HepG2 (cell line): ENCODE results near the gene ST6GALNAC3. TPM values are rescaled to one million over a fixed set of nuclear protein-coding genes. Genes with fewer than 3 reads are reported as not detected.

ENCODE experiments used
- ATAC-seq: fragments of 200-7000 bp; cut with Tn5 transposase; 3 replicates; pipeline ENCODE4 v1.9.1; 2020; ENCODE audit warnings: mild to moderate bottlenecking, moderate library complexity
- BruUV-seq: library from RNA; stranded (reverse); fragments of 400-500 nt; replicated peaks from 2 replicates; lab custom pipeline; 2021; lab: Mats Ljungman, UMichigan
- CTCF ChIA-PET: fragments of 300-600 bp; formaldehyde crosslinking; extraction: SDS; loops from one replicate; lab custom pipeline; 2021; ENCODE audit warnings: low total read pairs, inconsistent platforms, low intra/inter-chr PET ratio; lab: Yijun Ruan, JAX
- POLR2A ChIA-PET: fragments of 350-600 bp; sonication (Branson Sonifier 250); formaldehyde crosslinking; loops from one replicate; lab custom pipeline; 2020; ENCODE audit warnings: antibody characterized with exemption, inconsistent platforms; lab: Yijun Ruan, JAX
- DNase-seq: peaks from one replicate; pipeline ENCODE4 v3.0.0-alpha.2; 2015; ENCODE audit warnings: low spot score
- FAIRE-seq: peaks from 3 replicates; lab custom pipeline; 2011; peaks lifted over from hg19 to GRCh38; lab: Jason Lieb, UNC
- H2AFZ ChIP-seq: one replicate; pipeline ENCODE4 v1.6.1; 2011; ENCODE audit warnings: low read length, inconsistent platforms
- H3K27ac ChIP-seq: fragments of 300-600 bp; 3 replicates; pipeline ENCODE4 v1.8.0; 2011; ENCODE audit warnings: mixed run types, mild to moderate bottlenecking, mixed read lengths, low read length, inconsistent platforms; ENCODE audit not compliant: insufficient read depth; ENCODE audit errors: extremely low read length
- H3K27me3 ChIP-seq, 2 experiments: fragments of 200-600 bp in 1 of 2; 2 replicates in 1 of 2; 3 replicates in 1 of 2; pipeline versions ENCODE4 v1.6.0 to v1.8.0; 2011; ENCODE audit warnings: low read length in 2 of 2, mild to moderate bottlenecking in 2 of 2, moderate library complexity in 2 of 2, inconsistent platforms in 1 of 2; ENCODE audit not compliant: insufficient read depth in 2 of 2, control insufficient read depth in 1 of 2
- H3K36me3 ChIP-seq, 2 experiments: fragments of 200-600 bp in 1 of 2; replicated peaks in 1 of 2; 2 replicates in 1 of 2; 3 replicates in 1 of 2; pipeline versions ENCODE4 v1.5.1 to v1.8.0; 2011; ENCODE audit warnings: low read length in 2 of 2, inconsistent platforms in 1 of 2; ENCODE audit not compliant: insufficient read depth in 2 of 2, control insufficient read depth in 1 of 2
- H3K4me1 ChIP-seq: 2 replicates; pipeline ENCODE4 v1.5.1; 2012; ENCODE audit warnings: low read length, inconsistent platforms; ENCODE audit not compliant: insufficient read depth
- H3K4me2 ChIP-seq: 2 replicates; pipeline ENCODE4 v1.6.0; 2011; ENCODE audit warnings: low read depth, low read length, inconsistent platforms
- H3K4me3 ChIP-seq, 3 experiments: fragments of 200-600 bp in 1 of 3; sonication (generic), shearing (Covaris generic) in 1 of 3; replicated peaks in 1 of 3; 2 replicates each; pipeline ENCODE4 v1.5.1; 2011 to 2016; ENCODE audit warnings: low read length in 3 of 3, inconsistent platforms in 2 of 3, low read depth in 2 of 3, mild to moderate bottlenecking in 2 of 3, control low read depth in 1 of 3, mixed read lengths in 1 of 3; ENCODE audit not compliant: insufficient read depth in 1 of 3
- H3K79me2 ChIP-seq: one replicate; pipeline ENCODE4 v1.6.1; 2011; ENCODE audit warnings: low read length, inconsistent platforms; ENCODE audit not compliant: insufficient read depth
- H3K9ac ChIP-seq: 2 replicates; pipeline ENCODE4 v1.6.0; 2011; ENCODE audit warnings: mild to moderate bottlenecking, low read depth, low read length, inconsistent platforms; ENCODE audit not compliant: insufficient read depth
- H3K9me3 ChIP-seq: 2 replicates; pipeline ENCODE4 v1.5.1; 2012; ENCODE audit warnings: mild to moderate bottlenecking, low read length
- H4K20me1 ChIP-seq: 2 replicates; pipeline ENCODE4 v1.6.0; 2011; ENCODE audit warnings: inconsistent platforms, mild to moderate bottlenecking, low read length, moderate library complexity; ENCODE audit not compliant: insufficient read depth
- CBX2 ChIP-seq, 2 experiments: fragments of 200-600 bp in 1 of 2; sonication (generic); formaldehyde crosslinking in 1 of 2; IDR thresholded peaks; 2 replicates each; pipeline versions ENCODE4 v1.7.0 to v1.8.1; 2018 to 2022; ENCODE audit warnings: low read depth in 2 of 2, low read length in 1 of 2, mild to moderate bottlenecking in 1 of 2, missing genetic modification reagents in 1 of 2
- CBX5 ChIP-seq: sonication (generic); formaldehyde crosslinking; IDR thresholded peaks from 2 replicates; pipeline ENCODE4 v1.4.0; 2020; ENCODE audit warnings: missing genetic modification reagents, borderline replicate concordance
- CENPX ChIP-seq: sonication (generic); formaldehyde crosslinking; IDR thresholded peaks from 2 replicates; pipeline ENCODE4 v1.9.0; 2021; ENCODE audit warnings: mild to moderate bottlenecking, missing genetic modification reagents, moderate library complexity
- KDM1A ChIP-seq: IDR thresholded peaks from 2 replicates; pipeline ENCODE4 v1.6.1; 2016; ENCODE audit warnings: missing compliant biosample characterization
- NR2F1 ChIP-seq, 2 experiments: fragments of 450-650 bp in 1 of 2; formaldehyde crosslinking in 1 of 2; IDR thresholded peaks; 2 replicates each; pipeline versions ENCODE4 v1.5.0 to v1.6.1; 2016 to 2020; ENCODE audit warnings: mild to moderate bottlenecking in 1 of 2, missing compliant biosample characterization in 1 of 2, missing genetic modification reagents in 1 of 2, moderate library complexity in 1 of 2
- ZBTB49 ChIP-seq: sonication (generic); formaldehyde crosslinking; IDR thresholded peaks from 2 replicates; pipeline ENCODE4 v1.4.0; 2020; ENCODE audit warnings: missing genetic modification reagents, borderline replicate concordance
- ZNF12 ChIP-seq: sonication (generic); formaldehyde crosslinking; IDR thresholded peaks from 2 replicates; pipeline ENCODE4 v1.5.0; 2020; ENCODE audit warnings: missing genetic modification reagents
- ZNF549 ChIP-seq: sonication (generic); formaldehyde crosslinking; IDR thresholded peaks from 2 replicates; pipeline ENCODE4 v1.5.0; 2020; ENCODE audit warnings: missing genetic modification reagents
- ZNF589 ChIP-seq: sonication (generic); formaldehyde crosslinking; conservative IDR thresholded peaks from 2 replicates; pipeline ENCODE4 v1.8.0; 2022; ENCODE audit warnings: mild to moderate bottlenecking, moderate library complexity, missing genetic modification reagents
- WGBS: methylation state at CpG from one replicate; pipeline ENCODE4 v1.1.6; 2017; ENCODE audit warnings: low lambda C conversion rate; 5-methylcytosine and 5-hydroxymethylcytosine counted together
- in situ Hi-C: cut with HindIII; loops from 2 replicates; pipeline ENCODE4 v1.10.0; 2017; ENCODE audit warnings: low pct_unique_long_range_greater_than_20kb; ENCODE audit not compliant: extremely low pct_ligation_motif_present
- intact Hi-C: fragments of 100-400 bp; cut with micrococcal nuclease; formaldehyde crosslinking; loops from one replicate; pipeline ENCODE4 v1.10.0; 2022; ENCODE audit not compliant: unreplicated experiment
- polyA plus RNA-seq, 8 experiments: library from polyadenylated mRNA; depleted of rRNA in 3 of 8; stranded (reverse) in 7 of 8; unstranded in 1 of 8; fragments of >200 nt; fragmentation: Illumina TruSeq in 4 of 8; extraction: Trizol in 4 of 8; gene quantifications; 2 replicates each; pipeline versions ENCODE4 v1.2.1 to v1.2.3, GENCODE V29; 2011 to 2016; ENCODE audit warnings: low read depth in 4 of 8, missing spikeins in 1 of 8, mixed read lengths in 1 of 8; ENCODE audit not compliant: insufficient read depth in 1 of 8
- total RNA-seq, 5 experiments: library from RNA; depleted of rRNA; stranded (reverse); fragments of >200 nt; fragmentation: Illumina TruSeq; extraction: Trizol; gene quantifications; 2 replicates each; pipeline ENCODE4 v1.2.3, GENCODE V29; 2016; ENCODE audit warnings: low read depth in 1 of 5
- TF ChIP-seq, protein P1 (sequence below): sonication (generic); formaldehyde crosslinking; IDR thresholded peaks from 2 replicates; pipeline ENCODE4 v1.4.0; 2020; ENCODE audit warnings: low read depth, missing genetic modification reagents

The ST6GALNAC3 gene
- total and polyA plus RNA-seq, 2 of the 13 experiments (the other 11 are each of a cell fraction or from before 2014, with no cell fraction given) = not detected

DNA sequence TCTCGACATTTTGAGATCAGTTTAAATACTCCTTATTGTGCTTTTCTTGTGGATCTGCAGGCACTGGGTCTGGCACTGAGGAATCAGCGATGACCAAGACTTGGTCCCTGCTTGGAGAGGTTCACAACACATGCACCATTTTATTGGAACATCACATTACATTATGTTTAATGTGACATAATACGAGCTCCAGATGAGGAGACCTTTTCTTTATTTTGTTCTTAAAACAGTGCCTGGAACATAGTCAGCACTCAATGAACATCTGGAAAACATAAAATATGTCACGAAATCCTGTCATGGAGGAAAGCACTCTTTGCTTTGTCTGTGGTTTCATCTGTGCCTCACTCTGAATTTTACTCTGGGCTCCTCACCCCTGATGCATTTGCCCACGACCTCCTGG lies 110.7 kb downstream of the ST6GALNAC3 start:
- FAIRE-seq (no peak), ATAC-seq (no peak), DNase-seq (no peak)
- Histone ChIP-seq H3K9me3 (no peaks in the 10 kb centered on the region), H3K27ac (no peak overlapping the region), H3K9ac (no peak overlapping the region), H4K20me1 (no peaks in the 10 kb centered on the region), H3K27me3 (no peaks in the 10 kb centered on the region), H3K79me2 (no peaks in the 10 kb centered on the region), H3K4me2 (no peak overlapping the region), H3K4me3 (no peak overlapping the region), H3K36me3 (no peaks in the 10 kb centered on the region), H2AFZ (no peak overlapping the region), H3K4me1 (no peaks in the 10 kb centered on the region)
- 1% methylated on average over 5 of the region's 5 CpGs for WGBS
- in situ Hi-C loops = no loop called here
- TF ChIP-seq CBX5 = no peak
- TF ChIP-seq NR2F1 (CRISPR knock-in tag; IDR thresholded peaks at IDR 0.05) = no peak
- no peak for TF ChIP-seq ZNF549 (CRISPR knock-in tag)
- intact Hi-C loops = no loop called here
- ChIA-PET POLR2A (no interaction called here), CTCF (no interaction called here)
- no TSS peak for BruUV-seq

- intact Hi-C loops (no loop called here), in situ Hi-C loops (no loop called here)
- WGBS = 3% methylated on average over 6 of the region's 6 CpGs
- H3K4me3 ChIP-seq = no peak overlapping the region
- H3K27ac ChIP-seq = no peak overlapping the region
- no peak for FAIRE-seq
- no peak for ATAC-seq
- DNase-seq = no peak
- no peaks in the 10 kb centered on the region for H4K20me1 ChIP-seq
- H3K36me3 ChIP-seq = no peaks in the 10 kb centered on the region
- no peaks in the 10 kb centered on the region for H3K79me2 ChIP-seq
- no peak overlapping the region for H2AFZ ChIP-seq
- no peak overlapping the region for H3K4me2 ChIP-seq
- ChIA-PET POLR2A (no interaction called here), CTCF (no interaction called here)
- H3K9ac ChIP-seq = no peak overlapping the region
- H3K4me1 ChIP-seq = no peaks in the 10 kb centered on the region
- no peaks in the 10 kb centered on the region for H3K9me3 ChIP-seq
- no peaks in the 10 kb centered on the region for H3K27me3 ChIP-seq
- no TSS peak for BruUV-seq
- TF ChIP-seq, protein P1, sequence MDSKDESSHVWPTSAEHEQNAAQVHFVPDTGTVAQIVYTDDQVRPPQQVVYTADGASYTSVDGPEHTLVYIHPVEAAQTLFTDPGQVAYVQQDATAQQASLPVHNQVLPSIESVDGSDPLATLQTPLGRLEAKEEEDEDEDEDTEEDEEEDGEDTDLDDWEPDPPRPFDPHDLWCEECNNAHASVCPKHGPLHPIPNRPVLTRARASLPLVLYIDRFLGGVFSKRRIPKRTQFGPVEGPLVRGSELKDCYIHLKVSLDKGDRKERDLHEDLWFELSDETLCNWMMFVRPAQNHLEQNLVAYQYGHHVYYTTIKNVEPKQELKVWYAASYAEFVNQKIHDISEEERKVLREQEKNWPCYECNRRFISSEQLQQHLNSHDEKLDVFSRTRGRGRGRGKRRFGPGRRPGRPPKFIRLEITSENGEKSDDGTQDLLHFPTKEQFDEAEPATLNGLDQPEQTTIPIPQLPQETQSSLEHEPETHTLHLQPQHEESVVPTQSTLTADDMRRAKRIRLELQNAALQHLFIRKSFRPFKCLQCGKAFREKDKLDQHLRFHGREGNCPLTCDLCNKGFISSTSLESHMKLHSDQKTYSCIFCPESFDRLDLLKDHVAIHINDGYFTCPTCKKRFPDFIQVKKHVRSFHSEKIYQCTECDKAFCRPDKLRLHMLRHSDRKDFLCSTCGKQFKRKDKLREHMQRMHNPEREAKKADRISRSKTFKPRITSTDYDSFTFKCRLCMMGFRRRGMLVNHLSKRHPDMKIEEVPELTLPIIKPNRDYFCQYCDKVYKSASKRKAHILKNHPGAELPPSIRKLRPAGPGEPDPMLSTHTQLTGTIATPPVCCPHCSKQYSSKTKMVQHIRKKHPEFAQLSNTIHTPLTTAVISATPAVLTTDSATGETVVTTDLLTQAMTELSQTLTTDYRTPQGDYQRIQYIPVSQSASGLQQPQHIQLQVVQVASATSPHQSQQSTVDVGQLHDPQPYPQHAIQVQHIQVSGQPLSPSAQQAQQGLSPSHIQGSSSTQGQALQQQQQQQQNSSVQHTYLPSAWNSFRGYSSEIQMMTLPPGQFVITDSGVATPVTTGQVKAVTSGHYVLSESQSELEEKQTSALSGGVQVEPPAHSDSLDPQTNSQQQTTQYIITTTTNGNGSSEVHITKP = no peak
- TF ChIP-seq KDM1A (CRISPR knock-in tag) (no peak), ZNF12 (CRISPR knock-in tag) (no peak), ZBTB49 (CRISPR knock-in tag) (no peak), CBX2 (IDR thresholded peaks at IDR 0.05; ENCODE audit: low read depth, low read length) (no peak), CBX2 (CRISPR knock-in tag; IDR thresholded peaks at IDR 0.05; ENCODE audit: low read depth) (no peak), ZNF589 (no peak), CENPX (CRISPR knock-in tag) (no peak)
These were observed 112.1 kb downstream of the ST6GALNAC3 start for GRCh38 chr1:76186554-76187170.
